ENCODE results near the gene CCDC57.

Gene CCDC57

DNA sequence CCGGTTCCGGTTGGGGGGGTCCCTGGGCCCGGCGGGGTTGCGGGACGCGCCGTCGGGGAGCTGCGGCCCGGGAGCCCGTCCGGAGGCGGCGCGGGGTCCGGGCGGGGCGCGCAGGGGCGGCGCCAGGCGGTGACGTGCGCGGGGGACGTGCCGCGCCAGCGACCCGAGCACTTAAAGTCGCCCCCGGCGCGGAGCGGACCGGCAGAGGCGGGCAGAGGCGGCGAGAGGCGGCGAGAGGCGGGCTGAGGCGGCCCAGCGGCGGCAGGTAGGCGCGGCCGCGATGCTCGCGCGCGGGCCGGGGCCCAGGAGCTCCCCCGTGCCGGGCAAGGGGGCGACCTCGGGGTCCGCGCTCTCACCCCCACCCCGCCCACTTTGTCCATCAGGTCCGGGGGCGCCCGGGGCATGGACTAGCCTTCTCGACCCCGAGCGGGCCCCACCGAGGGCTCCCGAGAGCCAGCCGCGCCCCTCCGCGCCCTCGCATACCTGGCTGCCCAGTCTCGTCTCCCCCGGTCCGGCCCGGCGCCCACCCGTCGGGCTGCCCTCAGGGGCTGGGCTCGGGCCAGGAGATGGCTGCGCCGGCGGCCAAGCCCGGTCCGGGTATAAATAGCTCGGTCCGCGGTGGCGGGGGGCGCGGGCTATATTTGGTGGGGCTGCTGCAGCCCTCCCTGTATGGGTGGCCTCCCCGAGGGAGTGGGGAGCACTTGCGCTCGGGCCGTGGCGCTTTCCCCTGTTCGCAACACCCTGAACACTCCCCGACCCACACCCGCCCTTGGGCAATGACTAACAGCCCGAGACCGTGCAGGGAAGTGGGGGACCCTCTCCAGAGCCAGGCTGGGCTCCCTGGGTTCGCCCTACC, 16.4 kb upstream of the CCDC57 start, which contains the start of gene SLC16A3:
Gene SLC16A3 (plus strand): TSS at position 201 of the 856 bp plus-strand sequence. CDS start 6,967 bp downstream, outside the sequence.
- H3K36me3 Mint-ChIP-seq (ENCODE audit: low read depth), result no peaks in the 10 kb centered on the region
- peak within 1 kb of the TSS; percentile 58 to 77 (median 62) for H3K27ac Mint-ChIP-seq
- peak within 1 kb of the TSS; percentile 78 to 88 (median 85) for H3K4me3 Mint-ChIP-seq

DNA sequence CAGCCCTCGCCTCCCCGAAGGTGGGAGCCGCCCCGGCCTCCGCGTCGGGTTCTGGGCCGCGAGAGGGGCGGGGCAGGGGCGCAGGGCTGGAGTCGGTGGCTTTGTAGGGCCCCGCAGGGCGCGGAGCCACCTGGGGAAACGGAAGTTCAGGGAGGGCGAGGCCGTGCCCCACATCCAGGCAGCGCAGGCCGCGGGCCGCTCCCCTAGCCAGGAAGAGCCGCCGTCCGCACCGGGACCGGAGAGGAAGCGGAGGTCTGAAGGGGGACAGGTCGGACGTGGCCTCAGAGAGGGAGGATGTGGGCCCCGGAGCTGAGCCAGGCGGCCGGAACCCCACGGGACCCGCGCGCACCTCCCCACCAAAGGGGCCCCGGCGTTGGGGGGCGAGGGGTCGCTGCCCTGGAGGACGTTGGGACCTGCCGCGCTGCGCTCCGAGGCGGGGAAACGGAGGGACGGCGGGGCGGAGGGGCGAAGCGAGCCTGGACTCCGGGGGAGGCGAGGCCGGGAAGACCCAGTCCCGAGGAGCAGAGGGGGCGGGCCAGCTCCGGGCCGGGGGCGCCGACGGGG, 15.7 kb upstream of the CCDC57 start:
- Mint-ChIP-seq H3K36me3 (ENCODE audit: low read depth) (no peaks in the 10 kb centered on the region), H3K9me3 (no peaks in the 10 kb centered on the region), H3K4me1 (peaks cover 4% of the 10 kb centered on the region), H3K27ac (no peak overlapping the region), H3K27me3 (ENCODE audit: low read depth) (peaks cover 15% of the 10 kb centered on the region), H3K4me3 (peak overlapping the region in 2 of 3 experiments; percentile 53 to 58)
- TF ChIP-seq, protein P1, sequence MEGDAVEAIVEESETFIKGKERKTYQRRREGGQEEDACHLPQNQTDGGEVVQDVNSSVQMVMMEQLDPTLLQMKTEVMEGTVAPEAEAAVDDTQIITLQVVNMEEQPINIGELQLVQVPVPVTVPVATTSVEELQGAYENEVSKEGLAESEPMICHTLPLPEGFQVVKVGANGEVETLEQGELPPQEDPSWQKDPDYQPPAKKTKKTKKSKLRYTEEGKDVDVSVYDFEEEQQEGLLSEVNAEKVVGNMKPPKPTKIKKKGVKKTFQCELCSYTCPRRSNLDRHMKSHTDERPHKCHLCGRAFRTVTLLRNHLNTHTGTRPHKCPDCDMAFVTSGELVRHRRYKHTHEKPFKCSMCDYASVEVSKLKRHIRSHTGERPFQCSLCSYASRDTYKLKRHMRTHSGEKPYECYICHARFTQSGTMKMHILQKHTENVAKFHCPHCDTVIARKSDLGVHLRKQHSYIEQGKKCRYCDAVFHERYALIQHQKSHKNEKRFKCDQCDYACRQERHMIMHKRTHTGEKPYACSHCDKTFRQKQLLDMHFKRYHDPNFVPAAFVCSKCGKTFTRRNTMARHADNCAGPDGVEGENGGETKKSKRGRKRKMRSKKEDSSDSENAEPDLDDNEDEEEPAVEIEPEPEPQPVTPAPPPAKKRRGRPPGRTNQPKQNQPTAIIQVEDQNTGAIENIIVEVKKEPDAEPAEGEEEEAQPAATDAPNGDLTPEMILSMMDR (IDR thresholded peaks at IDR 0.05; ENCODE audit: unreplicated experiment in 3 of 3), result no peak

More for the DNA sequence above, 16.4 kb upstream of the CCDC57 start, which contains the start of gene SLC16A3:
- Mint-ChIP-seq H3K9me3 (no peaks in the 10 kb centered on the region), H3K27me3 (ENCODE audit: low read depth) (peaks cover 15% of the 10 kb centered on the region), H3K4me1 (peaks cover 4% of the 10 kb centered on the region)
- TF ChIP-seq, protein P1 (IDR thresholded peaks at IDR 0.05; ENCODE audit: unreplicated experiment in 3 of 3), result no peak

DNA sequence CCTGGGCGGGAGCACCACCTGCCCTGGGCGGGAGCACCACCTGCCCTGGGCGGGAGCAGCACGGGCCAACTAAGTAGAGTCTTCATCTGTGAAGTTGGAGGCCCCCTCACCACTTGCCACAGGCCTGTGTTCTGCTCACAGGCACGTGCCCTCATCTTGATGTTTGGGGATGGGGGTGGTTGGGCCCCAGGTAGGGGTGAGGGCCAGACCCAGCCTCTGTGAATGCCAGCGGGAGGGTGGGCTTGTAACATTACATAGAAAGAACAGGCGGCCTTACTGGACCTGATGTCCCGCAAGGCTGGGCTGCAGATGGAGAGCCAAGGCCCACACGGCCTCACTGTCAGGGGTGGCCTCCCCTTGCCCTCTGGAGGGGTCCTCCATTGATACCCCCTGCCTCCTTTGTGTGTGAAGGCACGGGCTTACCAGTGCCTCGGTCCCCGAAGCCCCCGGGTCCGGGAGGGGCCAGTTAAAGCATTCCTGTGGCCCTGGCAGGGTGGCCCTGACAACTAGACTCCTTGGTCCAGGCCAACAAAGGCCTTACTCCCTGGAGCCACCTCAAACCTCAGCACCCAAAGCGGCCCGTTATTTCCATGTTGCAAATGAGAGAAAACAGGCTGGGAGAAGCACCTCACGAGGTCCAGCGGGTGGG, 15.1 kb upstream of the CCDC57 start:
- Mint-ChIP-seq H3K4me3 (peak overlapping the region; percentile 60 to 77 (median 62)), H3K9me3 (no peaks in the 10 kb centered on the region), H3K27ac (no peak overlapping the region)

DNA sequence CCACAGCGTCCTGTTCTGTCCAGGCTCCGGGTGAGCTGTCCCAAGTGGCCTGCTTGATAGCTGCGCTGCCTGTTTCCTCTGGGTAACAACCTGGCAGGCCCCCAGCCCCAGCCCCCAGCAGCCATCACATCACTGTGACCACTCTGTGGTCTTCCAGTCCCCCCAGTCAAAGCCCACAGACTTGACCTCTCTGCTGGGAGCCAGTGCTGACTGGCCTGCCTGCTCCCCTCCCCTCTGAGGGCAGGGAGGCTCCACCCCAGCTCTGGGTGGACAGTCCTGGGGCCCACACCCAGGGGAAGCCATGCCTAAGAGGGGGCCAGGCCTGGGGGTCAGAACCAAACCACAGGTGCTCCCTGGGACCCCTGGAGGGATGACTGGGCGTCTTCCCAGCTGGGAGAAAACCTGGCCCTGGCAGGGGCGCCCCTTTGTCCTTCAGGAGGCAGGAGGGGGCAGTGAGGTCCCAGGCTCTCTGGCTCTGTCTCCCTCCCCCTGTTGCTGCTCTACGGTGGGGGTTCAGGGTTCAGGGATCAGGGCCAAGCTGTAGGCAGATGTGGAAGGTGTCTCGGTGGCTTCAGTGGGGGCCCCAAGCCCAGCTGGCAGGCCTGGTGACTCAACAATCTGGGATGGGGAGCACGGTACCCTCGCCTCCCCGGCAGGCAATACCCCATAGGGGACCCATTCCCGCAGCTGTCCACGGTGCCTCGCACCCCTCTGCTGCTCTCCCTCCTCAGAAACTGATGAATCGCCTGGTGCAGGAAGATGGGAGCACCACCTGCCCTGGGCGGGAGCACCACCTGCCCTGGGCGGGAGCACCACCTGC, 14.4 kb upstream of the CCDC57 start:
- TF ChIP-seq, protein P1 (IDR thresholded peaks at IDR 0.05; ENCODE audit: unreplicated experiment in 3 of 3), result no peak
- Mint-ChIP-seq H3K27ac (no peak overlapping the region), H3K4me3 (no peak overlapping the region), H3K27me3 (ENCODE audit: low read depth) (peaks cover 15% of the 10 kb centered on the region), H3K9me3 (no peaks in the 10 kb centered on the region), H3K36me3 (ENCODE audit: low read depth) (no peaks in the 10 kb centered on the region), H3K4me1 (peaks cover 4% of the 10 kb centered on the region)

More for the DNA sequence above, 15.1 kb upstream of the CCDC57 start:
- Mint-ChIP-seq H3K4me1 (peaks cover 4% of the 10 kb centered on the region), H3K27me3 (ENCODE audit: low read depth) (peaks cover 15% of the 10 kb centered on the region), H3K36me3 (ENCODE audit: low read depth) (no peaks in the 10 kb centered on the region)
- TF ChIP-seq, protein P1 (IDR thresholded peaks at IDR 0.05; ENCODE audit: unreplicated experiment in 3 of 3), result no peak

DNA sequence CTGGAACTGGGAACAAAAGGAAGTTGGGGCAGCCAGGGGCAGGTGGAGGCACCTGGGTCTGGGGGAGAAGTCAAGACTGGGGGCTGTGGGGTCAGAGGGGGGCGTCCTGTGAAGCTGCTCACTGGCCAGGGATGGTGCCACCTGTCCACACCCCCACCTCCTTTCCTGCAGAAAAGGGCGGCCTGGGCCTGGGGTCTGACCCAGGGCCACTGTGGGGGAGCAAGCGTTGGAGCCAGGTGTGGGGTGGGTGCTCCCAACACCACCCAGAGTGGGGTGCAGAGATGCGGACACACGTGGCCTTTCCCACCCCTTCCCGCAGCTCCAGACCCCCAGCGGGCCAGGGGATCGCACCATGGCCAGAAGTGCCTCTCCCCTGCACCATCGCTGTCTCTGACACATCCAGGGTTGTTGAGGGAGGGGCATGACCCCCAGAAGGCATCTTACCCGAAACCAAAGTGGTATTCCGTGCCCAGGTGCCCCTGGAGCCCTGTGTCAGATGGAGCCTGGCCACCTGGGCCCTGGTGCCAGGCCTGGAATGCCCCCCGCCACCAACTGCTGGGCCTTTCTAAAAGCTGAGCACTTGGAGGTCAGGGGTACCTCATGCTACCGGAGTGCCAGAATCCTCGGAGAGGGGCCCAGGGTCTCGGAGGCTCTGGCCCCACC, 13.6 kb upstream of the CCDC57 start:
- TF ChIP-seq, protein P1 (IDR thresholded peaks at IDR 0.05; ENCODE audit: unreplicated experiment in 3 of 3), result no peak
- Mint-ChIP-seq H3K27ac (no peak overlapping the region), H3K4me1 (peaks cover 4% of the 10 kb centered on the region), H3K36me3 (ENCODE audit: low read depth) (no peaks in the 10 kb centered on the region), H3K4me3 (peak overlapping the region in 1 of 3 experiments; percentile 17), H3K27me3 (ENCODE audit: low read depth) (peaks cover 20% of the 10 kb centered on the region), H3K9me3 (peaks cover 3% of the 10 kb centered on the region)

Data from nephron (organoid).